GM06990 (cell line): ENCODE measurements around the gene PXMP2.

Experiments used
- DNase-seq: peaks from one replicate; pipeline ENCODE4 v3.0.0-alpha.2; 2011; ENCODE audit not compliant: insufficient read length; ENCODE audit errors: extremely low read depth
- H3K27me3 ChIP-seq: replicated peaks from 2 replicates; pipeline ENCODE4 v1.6.0; 2011; ENCODE audit warnings: low read length; ENCODE audit not compliant: control insufficient read depth, insufficient read depth
- H3K36me3 ChIP-seq: 2 replicates; pipeline ENCODE4 v1.5.1; 2011; ENCODE audit warnings: low read length; ENCODE audit not compliant: control insufficient read depth, insufficient read depth
- H3K4me3 ChIP-seq: replicated peaks from 2 replicates; pipeline ENCODE4 v1.5.1; 2011; ENCODE audit warnings: low read depth, mild to moderate bottlenecking, control low read depth, low read length
- TF ChIP-seq, protein P1 (sequence below): IDR thresholded peaks from 2 replicates; pipeline ENCODE4 v1.5.1; 2011; ENCODE audit warnings: low read length, control low read depth, mild to moderate bottlenecking, inconsistent platforms; ENCODE audit not compliant: insufficient read depth, poor library complexity, severe bottlenecking

The PXMP2 gene

DNA sequence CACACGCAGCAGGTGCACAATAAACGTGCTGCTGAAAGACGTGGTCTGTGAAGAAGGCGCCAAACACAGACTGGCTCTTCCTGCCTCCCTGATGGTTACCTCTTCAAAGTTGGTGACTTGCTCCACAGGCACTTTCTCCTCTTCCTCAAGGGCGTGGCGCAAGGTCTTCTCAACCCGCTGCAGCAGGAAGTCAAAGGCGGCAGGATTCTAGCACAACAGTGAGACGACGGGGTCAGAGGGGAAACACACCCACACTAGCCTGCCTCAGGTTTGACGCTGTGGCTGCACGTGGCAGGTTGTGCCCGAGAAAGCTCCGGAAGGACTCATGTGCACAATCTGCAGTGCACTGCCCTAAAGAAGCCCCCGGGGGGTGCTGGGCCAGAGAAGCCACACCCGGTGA lies 15.3 kb upstream of the PXMP2 start:
- H3K36me3 ChIP-seq: peaks cover 38% of the 10 kb centered on the region
- H3K4me3 ChIP-seq: no peak overlapping the region
- H3K27me3 ChIP-seq: no peaks in the 10 kb centered on the region
- TF ChIP-seq, protein P1, sequence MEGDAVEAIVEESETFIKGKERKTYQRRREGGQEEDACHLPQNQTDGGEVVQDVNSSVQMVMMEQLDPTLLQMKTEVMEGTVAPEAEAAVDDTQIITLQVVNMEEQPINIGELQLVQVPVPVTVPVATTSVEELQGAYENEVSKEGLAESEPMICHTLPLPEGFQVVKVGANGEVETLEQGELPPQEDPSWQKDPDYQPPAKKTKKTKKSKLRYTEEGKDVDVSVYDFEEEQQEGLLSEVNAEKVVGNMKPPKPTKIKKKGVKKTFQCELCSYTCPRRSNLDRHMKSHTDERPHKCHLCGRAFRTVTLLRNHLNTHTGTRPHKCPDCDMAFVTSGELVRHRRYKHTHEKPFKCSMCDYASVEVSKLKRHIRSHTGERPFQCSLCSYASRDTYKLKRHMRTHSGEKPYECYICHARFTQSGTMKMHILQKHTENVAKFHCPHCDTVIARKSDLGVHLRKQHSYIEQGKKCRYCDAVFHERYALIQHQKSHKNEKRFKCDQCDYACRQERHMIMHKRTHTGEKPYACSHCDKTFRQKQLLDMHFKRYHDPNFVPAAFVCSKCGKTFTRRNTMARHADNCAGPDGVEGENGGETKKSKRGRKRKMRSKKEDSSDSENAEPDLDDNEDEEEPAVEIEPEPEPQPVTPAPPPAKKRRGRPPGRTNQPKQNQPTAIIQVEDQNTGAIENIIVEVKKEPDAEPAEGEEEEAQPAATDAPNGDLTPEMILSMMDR: no peak
- DNase-seq: no peak

- Histone ChIP-seq H3K27me3 (no peaks in the 10 kb centered on the region), H3K36me3 (peaks cover 33% of the 10 kb centered on the region), H3K4me3 (no peak overlapping the region)
- TF ChIP-seq, protein P1: no peak
- DNase-seq: no peak
Observed at GRCh38 chr12:132672678-132673077, 14.7 kb upstream of the PXMP2 start.

GRCh38 chr12:132673288-132674179 lies 13.9 kb upstream of the PXMP2 start:
- peaks cover 32% of the 10 kb centered on the region for H3K36me3 ChIP-seq

DNA sequence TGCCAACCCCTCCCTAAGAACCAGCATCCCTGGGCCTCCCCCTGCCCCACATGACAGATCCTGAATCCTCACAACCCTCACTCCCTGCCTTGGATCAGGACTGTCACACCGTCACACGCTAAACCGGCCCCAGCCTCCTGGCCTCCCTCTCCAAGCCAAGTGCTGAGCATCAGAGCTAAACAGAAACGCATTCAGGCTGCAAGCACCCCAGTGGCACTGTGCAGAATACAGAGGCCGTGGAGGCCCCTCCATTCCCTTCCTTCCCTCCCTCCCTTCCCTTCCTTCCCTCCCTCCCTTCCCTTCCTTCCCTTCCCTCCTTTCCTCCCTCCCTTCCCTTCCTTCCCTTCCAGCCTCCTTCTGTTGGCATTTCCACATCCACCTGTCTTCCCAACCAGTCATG lies 12.8 kb upstream of the PXMP2 start:
- Histone ChIP-seq H3K36me3 (peaks cover 31% of the 10 kb centered on the region), H3K4me3 (no peak overlapping the region), H3K27me3 (no peaks in the 10 kb centered on the region)
- TF ChIP-seq, protein P1: no peak
- no peak for DNase-seq

More at GRCh38 chr12:132673288-132674179, 13.9 kb upstream of the PXMP2 start:
- TF ChIP-seq, protein P1: no peak
- Histone ChIP-seq H3K27me3 (no peaks in the 10 kb centered on the region), H3K4me3 (no peak overlapping the region)
- DNase-seq: no peak

GRCh38 chr12:132675757-132676432 lies 11.5 kb upstream of the PXMP2 start:
- Histone ChIP-seq H3K36me3 (peaks cover 31% of the 10 kb centered on the region), H3K4me3 (no peak overlapping the region), H3K27me3 (no peaks in the 10 kb centered on the region)
- TF ChIP-seq, protein P1: no peak
- no peak for DNase-seq
